Prostate gland (tissue), 2 donors: ENCODE data around the gene LNPEP.

ENCODE experiments used
- CTCF ChIP-seq, 4 experiments: fragments of 200-600 bp in 2 of 4; fragments of 450-650 bp in 2 of 4; sonication (generic) in 2 of 4; IDR thresholded peaks; 1 replicate in 3 of 4; 2 replicates in 1 of 4; pipeline ENCODE4 v1.5.1; 2016 to 2019; ENCODE audit warnings: antibody characterized with exemption in 4 of 4, mild to moderate bottlenecking in 2 of 4, moderate library complexity in 2 of 4
- POLR2A ChIP-seq: fragments of 450-650 bp; IDR thresholded peaks from one replicate; pipeline ENCODE4 v1.6.1; 2016; ENCODE audit warnings: antibody characterized with exemption, mild to moderate bottlenecking
- POLR2AphosphoS5 ChIP-seq: sonication (generic); formaldehyde crosslinking; IDR thresholded peaks from one replicate; pipeline ENCODE4 v1.6.1; 2017; ENCODE audit warnings: antibody characterized with exemption

DNA sequence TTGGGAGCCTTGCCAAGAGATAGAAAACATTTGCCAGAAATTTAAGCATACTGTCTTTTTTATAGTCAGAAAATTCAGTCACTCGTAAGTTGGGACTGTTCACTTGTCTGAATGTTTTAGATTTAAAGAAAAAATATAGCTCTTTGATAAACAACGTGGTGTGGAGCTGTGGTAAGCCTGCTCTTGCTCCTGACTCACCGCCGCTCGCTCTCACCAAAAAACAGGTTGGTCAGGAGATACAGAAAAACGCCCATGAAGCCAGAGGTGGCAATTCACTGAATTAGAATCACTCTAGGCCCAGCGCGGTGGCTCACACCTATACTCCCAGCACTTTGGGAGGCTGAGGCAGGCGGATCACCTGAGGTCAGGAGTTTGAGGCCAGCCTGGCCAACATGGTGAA lies 6.2 kb downstream of the LNPEP start:
- TF ChIP-seq CTCF (IDR thresholded peaks at IDR 0.05) (no peak), POLR2A (no peak), POLR2AphosphoS5 (no peak)
